Heart left ventricle (tissue), 13 donors: ENCODE data around the gene TAF6L.

Source experiments
- CTCF ChIP-seq, 12 donors: fragments of 200-600 bp; sonication (generic) in 4 of 12; IDR thresholded peaks; one replicate each; pipeline versions ENCODE4 v1.5.0 to v1.8.0; 2018 to 2022; ENCODE audit warnings: antibody characterized with exemption in 12 of 12, mild to moderate bottlenecking in 5 of 12
- POLR2A ChIP-seq, 2 donors: fragments of 450-650 bp; IDR thresholded peaks; one replicate each; pipeline ENCODE4 v1.6.1; 2017; ENCODE audit warnings: antibody characterized with exemption in 2 of 2, mild to moderate bottlenecking in 2 of 2, moderate library complexity in 2 of 2
- donor health status: ischemic (EF 13 %, LVEDD 7.1; RV severe dilation, severe dysfunction).
- donor health status: DM: no; HTN: yes; CAD: no.
- donor health status: DM: no; HTN: no; CAD: no.
- donor health status: ischemic (EF 25% LVEDD 6.9; RV normal size, moderate dysfunction).
- donor health status: ischemic (EF 25% LVEDD 5.7; RV mildly dilated, moderate dysfunction).
- donor health status: ischemic (EF 35%, LVEDD 5.7; RV mildly dilated, moderate dysfunction).
- donor health status: nonischemic (EF 11% LVEDD 7.7; RV severe dilation, severe dysfunction).
- donor health status: DM: yes; HTN: yes; CAD: no.
- donor health status: PGD.
- donor health status: ischemic (EF 29% LVEDD 5.4; RV normal size, mild dysfunction).
- donor health status: nonischemic (EF 23%, LVEDD 6.1; RV moderate dilation, normal function).

- no peak for TF ChIP-seq POLR2A (IDR thresholded peaks at IDR 0.05)
- TF ChIP-seq CTCF (IDR thresholded peaks at IDR 0.05): no peak
Measured at GRCh38 chr11:62726156-62726914, 44.9 kb upstream of the TAF6L start.
